Small intestine (tissue), 7 donors: ENCODE data around the gene CAMTA1. TPM values are rescaled to one million over a fixed set of nuclear protein-coding genes. Genes with fewer than 3 reads are reported as not detected.

Experiments used
- DNase-seq, 2 donors: peaks; one replicate each; pipeline versions ENCODE4 v3.0.0 to v3.0.0-alpha.2; 2013
- FAIRE-seq: peaks from 2 replicates; lab custom pipeline; 2012; peaks lifted over from hg19 to GRCh38; lab: Jason Lieb, UNC
- H3K27ac ChIP-seq, 3 donors: one replicate each; pipeline ENCODE4 v1.5.1; 2013; ENCODE audit warnings: low read length in 2 of 3, mild to moderate bottlenecking in 2 of 3, control low read depth in 1 of 3, inconsistent platforms in 1 of 3, low read depth in 1 of 3, moderate library complexity in 1 of 3
- H3K27me3 ChIP-seq, 3 donors: one replicate each; pipeline ENCODE4 v1.6.1; 2013; ENCODE audit warnings: low read length in 3 of 3, inconsistent platforms in 1 of 3; ENCODE audit not compliant: control insufficient read depth in 3 of 3, insufficient read depth in 3 of 3
- H3K36me3 ChIP-seq, 3 donors: one replicate each; pipeline ENCODE4 v1.6.1; 2013; ENCODE audit warnings: low read length in 3 of 3, inconsistent platforms in 1 of 3, low read depth in 1 of 3, mild to moderate bottlenecking in 1 of 3, moderate library complexity in 1 of 3; ENCODE audit not compliant: control insufficient read depth in 3 of 3, insufficient read depth in 2 of 3
- H3K4me1 ChIP-seq, 3 donors: one replicate each; pipeline ENCODE4 v1.6.1; 2013; ENCODE audit warnings: low read length in 2 of 3, inconsistent platforms in 1 of 3, low read depth in 1 of 3, mild to moderate bottlenecking in 1 of 3, moderate library complexity in 1 of 3; ENCODE audit not compliant: control insufficient read depth in 3 of 3, insufficient read depth in 2 of 3
- H3K4me3 ChIP-seq, 3 donors: one replicate each; pipeline ENCODE4 v1.5.1; 2013; ENCODE audit warnings: low read length in 3 of 3, control low read depth in 1 of 3, inconsistent platforms in 1 of 3, low read depth in 1 of 3, mild to moderate bottlenecking in 1 of 3, moderate library complexity in 1 of 3
- H3K9me3 ChIP-seq, 2 donors: one replicate each; pipeline ENCODE4 v1.6.1; 2013; ENCODE audit warnings: low read depth in 1 of 2, low read length in 1 of 2; ENCODE audit not compliant: control insufficient read depth in 2 of 2, insufficient read depth in 1 of 2
- WGBS, 3 donors: extraction: QIAGEN DNeasy Blood & Tissue Kit; methylation state at CpG; one replicate each; pipeline ENCODE4 v1.1.7; 2013; 5-methylcytosine and 5-hydroxymethylcytosine counted together
- polyA plus RNA-seq, 4 donors: library from polyadenylated mRNA; stranded (reverse) in 3 of 4; unstranded in 1 of 4; fragments of 200-250 nt in 3 of 4; fragments of 120-200 nt in 1 of 4; gene quantifications; one replicate each; pipeline versions ENCODE4 v1.2.1 to v1.2.3, GENCODE V29; 2013
- donor health status: healthy with polysubstance abuse.
- donor health status: control.
- donor health status: control.
- donor health status: Bipolar disorder and iron deficiency.
- donor health status: healthy.

The CAMTA1 gene
- polyA plus RNA-seq, 4 donors = 57.6 to 177 (median 147) TPM

DNA sequence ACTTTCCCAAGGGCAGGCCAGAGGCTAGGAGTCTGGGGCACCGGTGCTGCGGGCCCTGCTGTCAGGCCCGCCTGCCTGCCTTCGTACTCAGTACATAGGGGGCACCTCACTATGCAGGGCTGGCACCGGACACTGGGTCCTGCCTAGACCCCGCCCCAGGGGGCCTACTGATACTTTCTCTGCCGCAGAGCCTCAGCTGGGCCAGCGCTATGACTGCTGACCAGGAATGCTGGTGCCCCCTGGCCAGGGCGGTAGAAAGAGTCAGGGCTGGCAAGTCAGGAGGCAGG lies 857.1 kb downstream of the CAMTA1 start:
- 88 to 95% (median 90%) methylated on average over 8 to 9 of the region's 9 CpGs for WGBS, 3 donors
- H3K4me3 ChIP-seq = no peak overlapping the region
- no peak for FAIRE-seq

DNA sequence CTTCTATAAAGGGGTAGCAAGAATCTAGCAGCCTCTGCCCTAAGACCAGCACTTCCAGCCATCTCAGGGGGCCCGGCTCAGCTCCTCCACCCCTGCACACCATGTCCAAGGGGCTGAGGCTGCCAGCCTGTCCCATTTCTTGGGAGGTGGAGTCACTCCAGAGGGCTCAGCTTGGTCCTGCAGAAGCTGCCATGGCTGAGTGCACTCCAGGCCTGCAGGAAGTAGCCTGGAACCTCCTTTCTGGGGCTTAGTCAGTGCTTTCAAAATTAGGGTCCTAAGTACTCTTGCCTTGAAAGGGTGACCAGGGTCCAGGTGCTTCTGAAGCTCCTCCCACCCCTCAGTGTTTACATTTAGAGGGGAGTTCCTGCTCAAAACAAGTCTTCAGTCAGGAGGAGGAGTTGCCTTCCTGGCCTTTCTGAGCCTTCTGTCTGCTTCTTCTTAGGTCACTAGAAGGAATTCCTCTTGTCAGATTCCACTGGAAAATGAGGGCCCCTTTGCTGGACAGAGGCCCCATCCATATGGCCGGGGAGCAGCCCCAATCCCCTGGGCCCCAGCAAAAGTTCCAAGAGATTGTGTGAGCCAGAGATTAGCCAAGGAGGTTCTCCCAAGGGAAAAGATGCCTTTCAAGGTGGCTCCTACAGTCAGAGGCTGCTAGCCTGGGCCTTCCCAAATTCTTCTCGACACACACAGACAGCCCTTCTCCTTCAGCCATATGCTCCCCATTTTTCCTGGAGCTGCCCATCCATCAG lies 857.7 kb downstream of the CAMTA1 start:
- DNase-seq = peak in 1 of 2 donors; percentile 13
- H3K36me3 ChIP-seq = no peaks in the 10 kb centered on the region
- H3K27me3 ChIP-seq = peaks cover 0 to 2% (median 0%) of the 10 kb centered on the region in 3 donors
- H3K4me1 ChIP-seq = no peaks in the 10 kb centered on the region
- no peak overlapping the region for H3K27ac ChIP-seq
- H3K4me3 ChIP-seq = no peak overlapping the region
- 67 to 80% (median 77%) methylated on average over 3 of the region's 3 CpGs for WGBS, 3 donors
- no peaks in the 10 kb centered on the region for H3K9me3 ChIP-seq
- FAIRE-seq = no peak

More for the DNA sequence above, 857.1 kb downstream of the CAMTA1 start:
- H3K27me3 ChIP-seq = peaks cover 0 to 2% (median 0%) of the 10 kb centered on the region in 3 donors
- no peaks in the 10 kb centered on the region for H3K4me1 ChIP-seq
- no peak for DNase-seq
- H3K27ac ChIP-seq = no peak overlapping the region
- no peaks in the 10 kb centered on the region for H3K36me3 ChIP-seq
- no peaks in the 10 kb centered on the region for H3K9me3 ChIP-seq

DNA sequence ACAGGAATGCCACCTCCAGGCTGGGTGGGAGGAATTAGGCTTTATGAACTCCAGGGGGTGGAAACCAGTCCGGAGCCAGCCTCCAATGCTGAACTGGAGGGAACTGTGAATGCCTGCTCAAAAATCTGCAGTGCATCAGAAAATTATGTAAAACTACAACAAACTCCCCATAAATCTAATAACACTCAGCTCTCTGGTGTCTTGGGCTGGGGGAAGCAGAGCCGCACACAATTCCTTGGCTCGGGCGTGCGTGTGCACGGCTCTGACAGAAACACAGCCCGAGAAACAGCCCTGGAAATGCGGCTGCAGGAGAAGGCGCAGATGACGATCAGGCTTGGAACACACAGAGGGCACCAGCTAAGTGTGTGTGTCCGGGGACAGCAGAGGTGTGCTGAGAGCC lies 858.3 kb downstream of the CAMTA1 start:
- no peak overlapping the region for H3K27ac ChIP-seq
- no peaks in the 10 kb centered on the region for H3K9me3 ChIP-seq
- H3K36me3 ChIP-seq = no peaks in the 10 kb centered on the region
- H3K27me3 ChIP-seq = peaks cover 0 to 2% (median 0%) of the 10 kb centered on the region in 3 donors
- no peaks in the 10 kb centered on the region for H3K4me1 ChIP-seq
- DNase-seq = no peak
- no peak overlapping the region for H3K4me3 ChIP-seq
- WGBS, 3 donors = 78 to 93% (median 90%) methylated on average over 11 of the region's 11 CpGs
- FAIRE-seq = no peak

DNA sequence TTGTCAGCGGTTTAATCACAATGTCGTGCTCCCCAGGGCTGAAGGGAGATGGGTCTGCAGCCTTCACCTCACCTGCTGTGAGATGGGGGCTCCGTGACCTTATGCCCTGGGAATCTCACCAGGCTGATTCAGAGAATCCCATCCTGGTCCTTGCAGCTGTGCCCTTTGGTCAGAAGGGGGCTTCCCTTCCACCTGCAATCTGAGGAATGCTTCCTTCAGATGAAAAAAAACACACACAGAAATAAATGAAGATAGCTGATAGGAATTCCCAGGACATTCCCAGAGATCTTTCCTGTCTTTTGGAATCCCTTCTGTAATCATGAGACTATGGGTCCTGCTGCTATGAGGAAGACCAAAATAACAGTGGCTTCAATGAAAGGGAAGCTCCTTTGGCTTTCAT lies 858.8 kb downstream of the CAMTA1 start:
- WGBS, 3 donors = 83 to 96% (median 85%) methylated on average over 3 of the region's 3 CpGs
- FAIRE-seq (no peak), DNase-seq (no peak)
- H3K36me3 ChIP-seq = no peaks in the 10 kb centered on the region
- no peaks in the 10 kb centered on the region for H3K4me1 ChIP-seq
- H3K27me3 ChIP-seq = peaks cover 0 to 2% (median 0%) of the 10 kb centered on the region in 3 donors
- no peak overlapping the region for H3K4me3 ChIP-seq
- no peaks in the 10 kb centered on the region for H3K9me3 ChIP-seq
- H3K27ac ChIP-seq = no peak overlapping the region

DNA sequence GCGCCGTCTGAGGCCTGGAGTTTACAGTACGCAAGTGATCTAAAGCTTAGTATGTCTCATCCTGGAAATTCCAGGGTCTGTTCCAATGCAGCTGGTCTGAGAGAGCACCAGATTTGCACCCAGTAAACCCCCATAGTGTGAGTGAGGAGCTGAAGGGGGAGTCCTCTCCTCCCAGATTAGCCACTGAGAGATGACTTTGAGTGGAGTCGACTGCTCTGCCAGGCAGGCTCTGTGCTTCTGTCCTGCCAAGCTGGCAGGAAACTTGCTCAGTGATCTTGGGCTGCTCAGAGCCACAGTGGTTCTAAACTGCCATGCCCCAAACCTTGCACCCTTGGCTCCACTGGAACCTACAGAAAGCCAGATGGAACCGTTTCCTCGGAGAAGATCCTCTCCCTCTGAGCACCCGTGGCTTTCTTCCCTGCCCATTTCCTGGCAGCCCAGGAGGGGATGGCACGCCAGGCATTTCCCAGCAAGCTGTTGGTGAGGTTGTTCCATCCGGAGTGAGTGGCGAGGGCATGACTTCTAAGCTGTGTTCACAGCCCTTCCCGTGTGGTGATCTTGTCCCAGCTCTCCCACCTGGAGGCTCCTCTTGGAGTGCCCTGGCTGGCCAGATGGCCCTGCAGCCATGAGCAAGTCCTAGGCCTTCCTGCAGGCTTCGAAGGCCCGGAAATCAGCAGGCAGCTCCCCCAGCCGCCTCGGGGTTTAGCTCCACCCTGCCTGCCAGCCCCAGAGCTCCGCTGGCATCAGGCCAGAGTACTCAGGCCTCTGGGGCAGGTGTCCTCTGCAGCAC lies 859.9 kb downstream of the CAMTA1 start:
- peak in 1 of 2 donors; percentile 60 for DNase-seq
- no peak overlapping the region for H3K4me3 ChIP-seq
- no peaks in the 10 kb centered on the region for H3K9me3 ChIP-seq
- whole genome bisulfite sequencing, 3 donors = 46 to 58% (median 56%) methylated on average over 15 to 16 of the region's 16 CpGs
- no peak for FAIRE-seq
- H3K36me3 ChIP-seq = no peaks in the 10 kb centered on the region
- no peaks in the 10 kb centered on the region for H3K4me1 ChIP-seq
- no peak overlapping the region for H3K27ac ChIP-seq
- peaks cover 0 to 4% (median 0%) of the 10 kb centered on the region in 3 donors for H3K27me3 ChIP-seq

DNA sequence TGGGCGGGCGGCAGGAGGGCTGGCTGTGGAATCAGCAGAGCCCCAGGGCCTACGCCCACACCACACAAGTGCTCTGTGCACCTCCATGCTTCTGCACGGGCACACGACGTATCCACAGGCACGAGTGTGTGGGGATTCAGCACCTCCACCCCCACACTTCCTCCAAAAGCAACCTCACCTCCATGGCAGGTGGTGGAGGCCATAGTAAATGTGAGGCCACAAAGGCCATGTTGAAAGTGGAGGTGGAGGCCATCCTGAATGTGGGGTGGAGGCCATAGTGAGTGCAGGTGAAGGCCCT lies 860.4 kb downstream of the CAMTA1 start:
- DNase-seq = no peak
- H3K4me1 ChIP-seq = peaks cover 0 to under 1% (median 0%) of the 10 kb centered on the region in 3 donors
- no peak overlapping the region for H3K4me3 ChIP-seq
- H3K27ac ChIP-seq = no peak overlapping the region
- H3K27me3 ChIP-seq = peaks cover 0 to 4% (median 0%) of the 10 kb centered on the region in 3 donors
- 14 to 54% (median 47%) methylated on average over 7 of the region's 7 CpGs for WGBS, 3 donors
- FAIRE-seq = no peak
- no peaks in the 10 kb centered on the region for H3K36me3 ChIP-seq
- H3K9me3 ChIP-seq = no peaks in the 10 kb centered on the region

DNA sequence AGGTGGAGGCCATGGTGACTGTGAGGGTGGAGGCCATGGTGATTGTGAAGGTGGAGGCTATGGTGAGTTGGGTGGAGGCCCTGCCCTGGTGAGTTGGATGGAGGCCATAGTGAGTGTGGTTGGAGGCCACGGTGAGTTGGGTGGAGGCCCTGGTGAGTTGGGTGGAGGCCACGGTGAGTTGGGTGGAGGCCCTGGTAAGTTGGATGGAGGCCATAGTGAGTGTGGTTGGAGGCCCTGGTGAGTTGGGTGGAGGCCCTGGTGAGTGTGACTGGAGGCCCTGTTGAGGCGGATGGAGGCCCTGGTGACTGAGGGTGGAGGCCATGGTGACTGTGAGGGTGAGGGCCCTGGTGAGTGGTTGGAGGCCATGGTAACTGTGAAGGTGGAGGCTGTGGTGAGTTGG lies 860.9 kb downstream of the CAMTA1 start:
- Histone ChIP-seq H3K27ac (no peak overlapping the region), H3K4me3 (no peak overlapping the region), H3K9me3 (no peaks in the 10 kb centered on the region), H3K36me3 (no peaks in the 10 kb centered on the region), H3K27me3 (peaks cover 0 to 7% (median 0%) of the 10 kb centered on the region in 3 donors), H3K4me1 (peaks cover 0 to 3% (median 0%) of the 10 kb centered on the region in 3 donors)
- 86 to 94% (median 87%) methylated on average over 3 of the region's 3 CpGs for WGBS, 3 donors
- no peak for DNase-seq
- FAIRE-seq = no peak

DNA sequence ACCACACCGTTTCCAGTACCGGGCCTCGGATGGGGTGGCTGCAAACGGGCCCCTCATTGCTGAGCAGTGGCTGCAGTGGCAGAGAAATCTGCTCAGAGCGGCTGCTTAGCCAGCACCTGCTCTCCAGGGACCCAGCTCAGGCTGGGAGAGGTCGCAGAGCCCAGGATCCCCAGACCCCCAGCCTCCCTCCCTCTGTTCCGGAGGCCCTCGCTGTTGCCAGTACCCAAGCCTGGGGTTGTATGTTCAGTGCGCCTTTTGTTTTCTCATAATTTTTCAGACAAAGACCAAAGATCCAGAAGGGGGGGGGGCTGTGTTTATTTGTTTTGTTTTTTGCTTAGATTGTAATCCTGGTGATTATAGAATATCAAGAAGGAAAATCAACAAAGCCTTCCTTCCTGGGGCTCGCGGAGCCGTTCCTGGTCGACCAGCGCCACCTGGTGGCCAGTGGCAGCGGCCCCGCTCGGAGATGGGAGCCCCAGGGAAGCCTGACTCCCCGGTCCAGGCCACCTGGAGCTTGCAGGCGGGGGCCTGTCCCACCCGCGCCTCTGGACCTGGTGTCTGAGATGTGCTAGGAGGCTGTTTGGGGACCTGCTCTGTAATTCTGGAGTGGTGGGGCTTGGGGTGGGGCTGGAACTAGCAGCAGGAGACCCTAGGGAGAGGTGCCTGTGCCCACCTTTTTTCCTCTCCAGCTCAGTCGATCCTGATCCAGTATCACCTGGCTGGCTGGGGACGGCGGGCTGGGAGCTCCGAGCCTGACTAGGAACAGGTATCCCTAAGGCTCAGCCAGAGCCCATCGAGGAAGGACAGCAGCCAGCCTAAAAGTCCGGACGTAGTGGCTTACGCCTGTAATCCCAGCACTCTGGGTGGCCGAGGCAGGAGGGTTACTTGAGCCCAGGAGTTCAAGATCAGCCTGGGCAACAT lies 862.0 kb downstream of the CAMTA1 start:
- H3K27ac ChIP-seq = no peak overlapping the region
- peaks cover 0 to 10% (median 0%) of the 10 kb centered on the region in 3 donors for H3K27me3 ChIP-seq

More for the DNA sequence above, 862.0 kb downstream of the CAMTA1 start:
- H3K9me3 ChIP-seq = no peaks in the 10 kb centered on the region
- no peak overlapping the region for H3K4me3 ChIP-seq
- no peak for FAIRE-seq
- H3K36me3 ChIP-seq = no peaks in the 10 kb centered on the region
- DNase-seq = peak; percentile 47 to 65
- peaks cover 0 to 3% (median 0%) of the 10 kb centered on the region in 3 donors for H3K4me1 ChIP-seq
- 43 to 47% (median 44%) methylated on average over 30 of the region's 30 CpGs for WGBS, 3 donors
